ENCODE measurements around the gene DNAJC6.
A peak's percentile ranks its signal among the peaks of the same experiment; 100 is the strongest.

The DNAJC6 gene

DNA sequence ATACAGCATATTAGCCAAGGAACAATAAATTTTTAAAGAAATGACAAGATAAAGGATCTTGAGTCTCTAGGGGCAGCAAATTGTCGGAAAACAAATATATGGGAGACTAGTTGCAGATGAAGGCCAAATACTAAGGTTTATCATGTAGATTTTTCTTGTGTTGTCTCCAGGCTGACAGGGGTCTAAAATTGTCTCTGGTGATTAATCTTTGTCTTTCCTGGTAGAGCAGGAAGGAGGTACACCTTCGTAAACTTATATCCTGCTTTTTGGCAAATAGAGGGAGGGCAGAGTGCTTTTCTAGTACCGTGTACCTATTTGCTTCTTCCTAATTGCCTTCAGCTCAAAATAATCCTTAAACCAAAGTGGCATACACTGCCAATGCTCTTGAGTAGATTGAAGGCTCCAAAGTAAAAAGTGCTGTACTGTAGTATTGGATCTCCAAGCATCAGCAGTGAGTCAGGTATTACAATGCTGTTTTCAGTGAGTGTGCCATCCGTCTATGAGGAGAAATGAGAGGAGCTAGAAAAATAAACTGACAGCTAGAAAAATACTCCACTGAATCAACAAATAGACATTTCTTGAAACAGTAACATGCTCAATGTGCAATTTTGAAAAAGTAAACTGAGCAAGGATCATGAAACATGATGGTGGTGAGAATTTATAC is 109.3 kb downstream of the DNAJC6 start:
- H3K9ac ChIP-seq (ENCODE audit: insufficient read length): no peak overlapping the region

DNA sequence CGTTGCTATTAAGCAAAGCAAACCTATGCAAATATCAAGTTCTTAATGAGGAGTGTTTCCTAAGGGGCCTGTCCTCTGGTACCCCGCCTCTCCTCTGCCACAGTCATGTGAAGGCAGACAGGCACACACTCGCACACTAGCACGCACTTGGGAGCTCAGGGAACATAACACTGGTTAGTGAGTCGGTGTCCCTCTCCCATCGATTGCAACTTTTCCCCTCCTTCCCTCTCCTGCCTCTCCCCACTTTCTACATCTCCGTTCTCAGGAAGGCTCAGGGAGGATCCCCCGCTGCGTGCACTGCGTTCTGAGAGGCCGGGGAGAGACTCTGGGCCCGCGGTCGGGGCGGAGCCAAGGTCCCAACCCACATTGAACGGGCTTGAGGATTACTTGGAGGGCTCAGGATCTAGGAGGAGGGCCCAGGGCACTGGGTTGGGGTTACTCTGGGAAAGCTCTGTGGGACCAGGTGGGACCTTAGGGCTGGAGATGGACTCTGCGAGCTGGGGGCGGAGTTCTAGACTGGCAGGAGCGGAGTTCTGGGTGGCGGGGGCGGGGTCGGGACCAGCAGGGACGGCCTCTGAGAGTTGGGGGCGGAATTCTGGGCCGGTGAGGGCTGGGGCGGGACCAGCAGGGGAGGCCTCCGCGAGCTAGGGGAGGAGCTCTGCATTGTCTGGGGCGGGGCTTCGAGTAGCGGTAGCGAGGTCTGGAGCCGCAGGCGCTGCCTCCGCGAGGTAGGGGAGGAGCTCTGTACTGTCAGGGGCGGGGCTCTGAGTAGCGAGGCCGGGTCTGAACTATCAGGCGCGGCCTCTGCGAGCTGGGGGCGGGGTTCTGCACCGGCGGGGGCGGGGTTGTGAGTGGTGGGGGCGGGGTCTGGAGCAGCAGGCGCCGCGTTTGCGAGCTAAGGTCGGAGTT is 110.6 kb downstream of the DNAJC6 start:
- Histone ChIP-seq H3K4me3 (peak overlapping the region; percentile 97), H3K9me3 (ENCODE audit: low read depth, low read length) (no peaks in the 10 kb centered on the region), H3K9ac (ENCODE audit: insufficient read length) (peak overlapping the region; percentile 63), H3K27ac (peak overlapping the region; percentile 28; the same call in 1 of the 2 replicates), H3K36me3 (ENCODE audit: insufficient read depth, low read length) (no peaks in the 10 kb centered on the region)
- TF ChIP-seq FOXP2 (optimal IDR thresholded peaks at IDR 0.05; ENCODE audit: control extremely low read depth, extremely low read length, insufficient read depth): no peak
- TF ChIP-seq POLR2AphosphoS5 (IDR thresholded peaks at IDR 0.05; ENCODE audit: borderline replicate concordance, low read depth, low read length): peak; percentile 56
- no peak for TF ChIP-seq EZH2 (IDR thresholded peaks at IDR 0.05)
- DNase-seq (ENCODE audit: low read depth, low spot score): peak; percentile 87

More for the DNA sequence above, 109.3 kb downstream of the DNAJC6 start:
- no peak for DNase-seq (ENCODE audit: low read depth, low spot score)
- Histone ChIP-seq H3K9me3 (ENCODE audit: low read depth, low read length) (no peaks in the 10 kb centered on the region), H3K27ac (no peak overlapping the region), H3K4me3 (no peak overlapping the region), H3K36me3 (ENCODE audit: insufficient read depth, low read length) (no peaks in the 10 kb centered on the region; the same call in 1 of the 2 replicates)
- TF ChIP-seq EZH2 (IDR thresholded peaks at IDR 0.05) (no peak), FOXP2 (optimal IDR thresholded peaks at IDR 0.05; ENCODE audit: control extremely low read depth, extremely low read length, insufficient read depth) (no peak), POLR2AphosphoS5 (IDR thresholded peaks at IDR 0.05; ENCODE audit: borderline replicate concordance, low read depth, low read length) (no peak)

- TF ChIP-seq EZH2 (IDR thresholded peaks at IDR 0.05) (no peak), FOXP2 (optimal IDR thresholded peaks at IDR 0.05; ENCODE audit: control extremely low read depth, extremely low read length, insufficient read depth) (no peak), POLR2AphosphoS5 (IDR thresholded peaks at IDR 0.05; ENCODE audit: borderline replicate concordance, low read depth, low read length) (peak; percentile 73)
- H3K9ac ChIP-seq (ENCODE audit: insufficient read length): peak within 1 kb of the TSS; percentile 89
- peak within 1 kb of the TSS; percentile 34; the same call in 1 of the 2 replicates for H3K27ac ChIP-seq
- H3K9me3 ChIP-seq (ENCODE audit: low read depth, low read length): no peaks in the 10 kb centered on the region
- peak within 1 kb of the TSS; percentile 97 for H3K4me3 ChIP-seq
- no peak for DNase-seq (ENCODE audit: low read depth, low spot score)
- H3K36me3 ChIP-seq (ENCODE audit: insufficient read depth, low read length): peaks cover 7% of the 10 kb centered on the region; the same call in 1 of the 2 replicates
Measured at GRCh38 chr1:65420590-65421350, 111.4 kb downstream of the DNAJC6 start, which contains the start of the genes LEPR and LEPROT. Gene LEPR (plus strand): TSS chr1:65420668. CDS start chr1:65565566, 144,898 bp downstream. Gene LEPROT (plus strand): TSS chr1:65420668. CDS start chr1:65420725, 57 bp downstream.

- TF ChIP-seq FOXP2 (optimal IDR thresholded peaks at IDR 0.05; ENCODE audit: control extremely low read depth, extremely low read length, insufficient read depth): no peak
- TF ChIP-seq POLR2AphosphoS5 (IDR thresholded peaks at IDR 0.05; ENCODE audit: borderline replicate concordance, low read depth, low read length): no peak
- no peak for TF ChIP-seq EZH2 (IDR thresholded peaks at IDR 0.05)
- DNase-seq (ENCODE audit: low read depth, low spot score): no peak
- Histone ChIP-seq H3K27ac (no peak overlapping the region), H3K36me3 (ENCODE audit: insufficient read depth, low read length) (peaks cover 14% of the 10 kb centered on the region; the same call in 1 of the 2 replicates), H3K4me3 (peak overlapping the region; percentile 93), H3K9ac (ENCODE audit: insufficient read length) (peak overlapping the region; percentile 89), H3K9me3 (ENCODE audit: low read depth, low read length) (no peaks in the 10 kb centered on the region)
Measured at GRCh38 chr1:65421351-65422025, 112.1 kb downstream of the DNAJC6 start.

- Histone ChIP-seq H3K4me3 (no peak overlapping the region; the same call in 1 of the 2 replicates), H3K9ac (ENCODE audit: insufficient read length) (no peak overlapping the region), H3K36me3 (ENCODE audit: insufficient read depth, low read length) (peaks cover 18% of the 10 kb centered on the region; the same call in 1 of the 2 replicates), H3K27ac (no peak overlapping the region), H3K9me3 (ENCODE audit: low read depth, low read length) (no peaks in the 10 kb centered on the region)
- TF ChIP-seq FOXP2 (optimal IDR thresholded peaks at IDR 0.05; ENCODE audit: control extremely low read depth, extremely low read length, insufficient read depth): no peak
- no peak for TF ChIP-seq EZH2 (IDR thresholded peaks at IDR 0.05)
- no peak for TF ChIP-seq POLR2AphosphoS5 (IDR thresholded peaks at IDR 0.05; ENCODE audit: borderline replicate concordance, low read depth, low read length)
- DNase-seq (ENCODE audit: low read depth, low spot score): no peak
Measured at GRCh38 chr1:65422241-65423203, 113.2 kb downstream of the DNAJC6 start.

DNA sequence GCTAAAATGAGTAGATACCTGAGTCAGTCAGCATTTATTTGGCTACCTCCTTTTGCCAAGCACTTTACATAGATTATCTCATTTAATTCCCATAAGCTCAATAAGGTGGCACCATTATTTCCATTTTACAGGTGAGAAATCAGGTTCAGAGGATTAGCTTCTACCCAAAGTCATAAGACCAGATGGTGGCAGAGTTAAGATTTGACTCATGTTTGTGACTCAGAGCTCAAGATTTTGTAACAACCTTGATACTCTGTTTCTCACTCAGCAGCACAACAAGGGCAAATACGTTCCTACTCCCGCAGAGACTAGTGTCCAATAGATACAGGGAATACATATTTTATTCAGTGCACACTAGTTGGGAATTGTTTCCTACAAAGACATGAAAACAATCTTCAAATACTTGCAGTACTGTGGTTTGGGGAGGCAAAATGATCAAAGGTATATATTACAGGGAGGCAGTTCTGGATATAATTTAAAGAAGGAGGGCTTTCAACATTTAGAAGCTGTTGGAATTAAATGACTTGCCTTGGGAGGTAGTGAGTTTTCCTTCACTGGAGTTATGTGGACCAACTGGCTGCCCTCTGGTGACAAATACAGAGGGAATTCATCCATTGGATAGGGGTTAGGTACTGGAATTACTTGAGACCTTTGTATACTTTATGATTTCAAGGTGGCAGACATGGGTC is 114.7 kb downstream of the DNAJC6 start:
- TF ChIP-seq EZH2 (IDR thresholded peaks at IDR 0.05) (no peak), FOXP2 (optimal IDR thresholded peaks at IDR 0.05; ENCODE audit: control extremely low read depth, extremely low read length, insufficient read depth) (no peak), POLR2AphosphoS5 (IDR thresholded peaks at IDR 0.05; ENCODE audit: borderline replicate concordance, low read depth, low read length) (no peak)
- no peak overlapping the region for H3K9ac ChIP-seq (ENCODE audit: insufficient read length)
- H3K4me3 ChIP-seq: no peak overlapping the region
- no peak for DNase-seq (ENCODE audit: low read depth, low spot score)
- no peaks in the 10 kb centered on the region for H3K9me3 ChIP-seq (ENCODE audit: low read depth, low read length)
- H3K27ac ChIP-seq: no peak overlapping the region
- peaks cover 18% of the 10 kb centered on the region; the same call in 1 of the 2 replicates for H3K36me3 ChIP-seq (ENCODE audit: insufficient read depth, low read length)
